Uterus (tissue), 2 donors: ENCODE measurements around the gene CASKIN1.

Experiments
- CTCF ChIP-seq, 4 experiments: fragments of 200-600 bp in 2 of 4; fragments of 450-650 bp in 2 of 4; sonication (generic) in 2 of 4; IDR thresholded peaks; one replicate each; pipeline ENCODE4 v1.5.1; 2016 to 2019; ENCODE audit warnings: antibody characterized with exemption in 4 of 4, mild to moderate bottlenecking in 2 of 4, moderate library complexity in 1 of 4
- POLR2A ChIP-seq, 2 donors: fragments of 450-650 bp; IDR thresholded peaks; one replicate each; pipeline ENCODE4 v1.6.1; 2016; ENCODE audit warnings: antibody characterized with exemption in 2 of 2, mild to moderate bottlenecking in 1 of 2, moderate library complexity in 1 of 2

- no peak for TF ChIP-seq CTCF (IDR thresholded peaks at IDR 0.05)
- no peak for TF ChIP-seq POLR2A (IDR thresholded peaks at IDR 0.05)
These were observed 18.8 kb downstream of the CASKIN1 start for GRCh38 chr16:2177561-2177960.
